ENCODE results near the gene FABP3. TPM values are rescaled to one million over a fixed set of nuclear protein-coding genes. Genes with fewer than 3 reads are reported as not detected.

Gene FABP3
- 10.2 and 21.7 TPM in 2 replicates for total RNA-seq

DNA sequence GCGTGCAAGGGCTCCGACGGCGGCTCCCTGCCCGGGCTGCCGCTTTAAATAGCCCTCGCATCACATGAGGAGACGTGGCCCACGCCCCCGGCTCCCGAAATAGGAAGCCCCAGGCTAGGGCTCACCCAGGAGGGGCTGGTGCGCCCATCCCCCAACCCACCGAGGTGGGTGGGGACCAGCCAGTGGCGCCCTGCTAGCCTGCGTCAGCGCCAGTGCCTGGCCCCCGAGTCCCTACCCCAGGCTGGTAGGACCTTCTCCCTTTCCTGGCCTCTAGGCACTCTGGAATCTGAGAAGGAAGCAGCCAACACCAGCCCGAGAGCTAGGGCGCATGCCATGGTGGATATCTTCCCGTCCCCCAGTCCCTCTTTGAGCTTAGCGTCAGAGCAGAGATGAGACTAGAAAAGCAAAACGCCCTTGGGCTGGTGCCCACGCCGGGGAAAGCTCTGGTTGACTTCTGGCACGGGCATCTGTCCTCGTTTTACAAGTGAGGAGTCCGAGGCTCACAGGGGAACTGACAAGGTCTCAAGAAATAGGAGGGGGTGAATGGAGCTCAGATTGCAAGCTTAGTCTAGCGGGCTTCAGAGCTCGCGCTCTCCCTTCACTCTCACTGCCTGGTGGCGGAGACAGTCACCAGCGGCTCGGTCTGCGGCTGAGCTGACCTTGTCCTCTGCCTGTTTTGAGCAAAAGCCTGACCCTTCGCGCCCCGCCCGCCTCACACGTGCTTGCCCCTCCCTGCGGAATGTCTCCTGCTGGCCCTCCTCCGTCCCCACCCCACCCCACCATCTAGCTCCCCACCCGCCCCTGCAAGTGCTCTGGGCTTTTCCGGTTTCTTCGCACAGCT lies at the start of gene FABP3:
FABP3 (minus strand) TSS at position 21 of the 841 bp plus-strand sequence. CDS start 62 bp downstream, outside the sequence.
- TF ChIP-seq, protein P1, sequence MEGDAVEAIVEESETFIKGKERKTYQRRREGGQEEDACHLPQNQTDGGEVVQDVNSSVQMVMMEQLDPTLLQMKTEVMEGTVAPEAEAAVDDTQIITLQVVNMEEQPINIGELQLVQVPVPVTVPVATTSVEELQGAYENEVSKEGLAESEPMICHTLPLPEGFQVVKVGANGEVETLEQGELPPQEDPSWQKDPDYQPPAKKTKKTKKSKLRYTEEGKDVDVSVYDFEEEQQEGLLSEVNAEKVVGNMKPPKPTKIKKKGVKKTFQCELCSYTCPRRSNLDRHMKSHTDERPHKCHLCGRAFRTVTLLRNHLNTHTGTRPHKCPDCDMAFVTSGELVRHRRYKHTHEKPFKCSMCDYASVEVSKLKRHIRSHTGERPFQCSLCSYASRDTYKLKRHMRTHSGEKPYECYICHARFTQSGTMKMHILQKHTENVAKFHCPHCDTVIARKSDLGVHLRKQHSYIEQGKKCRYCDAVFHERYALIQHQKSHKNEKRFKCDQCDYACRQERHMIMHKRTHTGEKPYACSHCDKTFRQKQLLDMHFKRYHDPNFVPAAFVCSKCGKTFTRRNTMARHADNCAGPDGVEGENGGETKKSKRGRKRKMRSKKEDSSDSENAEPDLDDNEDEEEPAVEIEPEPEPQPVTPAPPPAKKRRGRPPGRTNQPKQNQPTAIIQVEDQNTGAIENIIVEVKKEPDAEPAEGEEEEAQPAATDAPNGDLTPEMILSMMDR (conservative IDR thresholded peaks at IDR 0.05; ENCODE audit: low read depth, low read length) = no peak
- H3K4me3 ChIP-seq (ENCODE audit: low read depth, low read length) = peak within 1 kb of the TSS; percentile 38
- no peak for DNase-seq (ENCODE audit: low read depth)

DNA sequence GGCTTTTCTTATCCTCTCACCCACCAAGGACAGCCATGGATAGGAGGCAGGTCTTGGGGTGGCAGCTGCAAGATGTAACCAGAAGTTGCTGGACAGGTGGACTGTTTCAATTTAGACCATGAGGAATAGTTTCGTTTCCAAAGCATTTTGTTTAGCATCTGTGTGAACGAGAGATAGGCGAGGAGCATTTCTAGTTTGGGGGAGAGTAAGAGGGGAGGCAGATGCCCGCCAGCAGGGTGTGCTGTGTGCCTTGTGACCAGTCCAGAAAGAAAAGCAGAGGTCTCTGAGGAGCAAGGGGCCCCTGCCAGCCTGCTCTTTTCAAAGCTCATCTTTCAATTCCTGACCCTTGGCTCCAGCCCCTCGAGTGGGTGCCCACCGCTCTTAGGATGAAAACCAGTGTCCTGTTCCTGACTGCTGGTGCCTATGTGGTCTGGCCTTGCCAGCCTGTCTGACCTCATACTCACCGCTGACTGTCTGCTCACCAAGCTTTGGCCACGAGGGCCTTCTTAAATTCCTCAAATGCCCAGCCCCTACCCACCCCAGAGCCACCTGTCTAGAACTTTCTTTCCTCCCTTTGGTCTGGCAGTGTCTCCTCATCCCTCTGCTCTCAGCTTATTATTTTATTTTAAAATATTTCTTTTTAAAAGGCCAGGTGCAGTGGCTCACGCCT lies 48.6 kb upstream of the FABP3 start:
- TF ChIP-seq, protein P1 (conservative IDR thresholded peaks at IDR 0.05; ENCODE audit: low read depth, low read length) = peak; percentile 56
- no peak overlapping the region for H3K4me3 ChIP-seq (ENCODE audit: low read depth, low read length)
- no peak for DNase-seq (ENCODE audit: low read depth)

DNA sequence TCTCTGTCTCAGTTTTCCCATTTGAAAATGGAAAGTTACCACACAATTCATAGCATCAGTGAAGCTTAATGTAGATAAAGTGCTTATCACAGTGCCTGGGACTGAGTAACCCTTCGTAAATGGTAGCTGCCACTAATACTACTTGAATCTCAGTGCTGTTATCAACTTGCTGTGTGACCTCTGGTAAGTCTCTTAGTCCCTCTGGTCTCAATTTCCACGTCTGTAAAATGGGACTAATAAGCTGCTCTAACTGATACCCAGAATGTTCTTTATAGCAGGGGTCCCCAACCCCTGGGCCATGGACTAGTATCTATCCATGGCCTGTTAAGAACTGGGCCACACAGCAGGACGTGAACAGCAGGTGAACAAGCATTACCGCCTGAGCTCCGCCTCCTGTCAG lies 47.8 kb upstream of the FABP3 start:
- TF ChIP-seq, protein P1 (conservative IDR thresholded peaks at IDR 0.05; ENCODE audit: low read depth, low read length) = no peak
- no peak for DNase-seq (ENCODE audit: low read depth)
- H3K4me3 ChIP-seq (ENCODE audit: low read depth, low read length) = no peak overlapping the region

DNA sequence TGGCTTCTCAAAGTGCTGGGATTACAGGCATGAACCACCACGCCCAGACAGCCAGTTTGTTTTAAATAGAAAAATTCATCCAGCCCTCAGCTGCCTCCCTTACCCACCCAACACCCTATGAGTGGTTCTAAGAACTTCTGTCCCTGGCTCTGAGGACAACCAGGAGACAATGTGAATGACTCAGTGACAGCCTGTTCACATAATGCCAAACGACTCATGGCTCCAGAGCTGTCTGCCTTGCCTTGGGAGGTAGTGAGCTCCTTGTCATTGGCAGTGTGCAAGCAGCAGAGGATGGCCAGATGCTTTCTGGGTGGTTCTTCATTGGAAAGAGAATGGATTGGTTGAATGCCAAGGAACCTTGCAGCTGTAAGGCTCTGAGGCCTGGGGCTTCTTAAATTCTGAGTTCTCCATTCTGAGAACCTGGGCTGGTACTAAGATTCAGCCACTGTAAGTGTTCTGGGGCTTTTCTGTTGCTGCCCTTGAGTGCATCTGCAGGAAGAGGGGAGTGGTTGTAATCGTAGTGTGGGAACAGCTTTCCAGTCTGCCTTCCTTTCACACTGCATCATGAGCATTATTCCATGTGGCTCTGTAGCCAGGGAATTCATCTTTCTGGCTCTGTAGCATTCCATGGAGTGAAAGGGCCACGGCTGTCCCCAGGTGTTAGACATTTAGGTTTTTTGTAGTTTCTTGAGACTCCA lies 45.9 kb upstream of the FABP3 start:
- TF ChIP-seq, protein P1 (conservative IDR thresholded peaks at IDR 0.05; ENCODE audit: low read depth, low read length) = no peak
- no peak overlapping the region for H3K4me3 ChIP-seq (ENCODE audit: low read depth, low read length)
- DNase-seq (ENCODE audit: low read depth) = no peak

DNA sequence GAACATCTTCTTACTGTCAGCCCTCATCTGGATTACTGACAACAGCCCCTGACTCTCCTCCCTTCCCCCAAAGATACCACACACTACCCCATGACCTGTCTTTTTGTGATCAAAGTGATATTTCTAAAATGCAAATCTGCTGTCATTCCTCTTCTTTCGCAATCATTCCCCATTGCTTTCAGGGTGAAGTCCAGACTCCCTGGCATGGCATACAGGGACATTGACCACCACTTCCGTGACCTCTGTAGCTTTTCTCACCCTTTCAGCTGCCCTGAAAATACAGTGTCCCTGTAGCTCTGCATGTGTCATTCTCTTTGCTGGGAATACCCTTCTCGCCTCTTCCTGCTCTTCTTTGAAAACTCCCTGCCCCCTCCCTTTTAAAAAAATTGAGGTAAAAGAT lies 44.3 kb upstream of the FABP3 start:
- H3K4me3 ChIP-seq (ENCODE audit: low read depth, low read length) = no peak overlapping the region
- TF ChIP-seq, protein P1 (conservative IDR thresholded peaks at IDR 0.05; ENCODE audit: low read depth, low read length) = no peak
- DNase-seq (ENCODE audit: low read depth) = no peak

DNA sequence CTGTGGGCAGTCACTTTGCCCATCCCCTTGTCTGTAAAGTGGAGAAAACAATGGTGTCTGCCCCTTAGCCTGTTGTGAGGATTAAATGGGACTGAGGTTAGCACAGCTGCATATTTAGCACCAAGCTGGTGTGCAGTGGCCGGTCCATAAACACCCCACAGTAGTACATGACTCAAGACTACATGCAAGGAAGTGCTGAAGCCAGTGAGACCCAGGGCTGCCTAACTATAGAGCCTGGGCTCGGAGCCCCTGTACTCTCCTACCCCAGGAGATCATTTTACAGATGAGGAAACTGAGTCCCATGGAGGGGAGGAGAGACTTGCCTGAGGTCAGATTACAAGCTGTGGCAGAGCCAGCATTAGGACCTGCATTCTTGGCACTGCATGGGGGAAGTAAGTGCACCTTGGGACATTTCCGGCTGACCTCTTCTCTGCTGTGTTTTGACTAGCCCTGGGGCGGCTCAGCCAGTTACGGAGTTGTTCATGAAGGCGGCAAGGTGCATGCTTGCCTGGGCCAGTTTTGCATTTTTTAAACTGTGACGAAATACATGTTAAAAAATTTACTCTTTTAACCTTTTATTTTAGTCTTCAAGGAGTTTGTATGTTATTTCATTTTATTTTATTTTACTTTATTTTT lies 43.3 kb upstream of the FABP3 start:
- TF ChIP-seq, protein P1 (conservative IDR thresholded peaks at IDR 0.05; ENCODE audit: low read depth, low read length) = no peak
- H3K4me3 ChIP-seq (ENCODE audit: low read depth, low read length) = no peak overlapping the region
- no peak for DNase-seq (ENCODE audit: low read depth)

All from epithelial cell of proximal tubule (primary cell).